Activated gamma-delta T cell (primary cell): Measurements from ENCODE around the gene ZNF620.
"Not testable (repeated sequence)": the region's sequence is repeated elsewhere in the genome, so short reads cannot be mapped to it uniquely, and the experiment has no call there.

Experiments
- DNase-seq: peaks from one replicate; lab custom pipeline; 2025; lab: John Stamatoyannopoulos, UW
- total RNA-seq, 2 donors: gene quantifications; one replicate each; lab custom pipeline; 2026; lab: John Stamatoyannopoulos, UW

ZNF620 gene
- total RNA-seq = 8.0 to 8.3 reads per million in 2 donors

GRCh38 chr3:40505599-40506462 lies at the start of gene ZNF620:
Gene ZNF620, plus strand, starts transcription at chr3:40506039. Its CDS starts 314 bp downstream, at chr3:40506353.
- DNase-seq = peak; percentile 16

GRCh38 chr3:40456279-40456939 lies 49.4 kb upstream of the ZNF620 start:
- no peak for DNase-seq

GRCh38 chr3:40456940-40457823 lies 48.7 kb upstream of the ZNF620 start, which contains the start of gene RPL14:
Gene RPL14, plus strand, starts transcription at chr3:40457339. Its CDS starts 133 bp downstream, at chr3:40457472.
- DNase-seq = peak; percentile 80

- no peak for DNase-seq
Measured at GRCh38 chr3:40458473-40458872, 47.4 kb upstream of the ZNF620 start.

- DNase-seq = not testable (repeated sequence)
Measured at GRCh38 chr3:40460481-40460880, 45.4 kb upstream of the ZNF620 start.

- DNase-seq = no peak
Measured at GRCh38 chr3:40461161-40461560, 44.7 kb upstream of the ZNF620 start.

- DNase-seq = not testable (repeated sequence)
Measured at GRCh38 chr3:40462838-40463237, 43.0 kb upstream of the ZNF620 start.

- no peak for DNase-seq
Measured at GRCh38 chr3:40463579-40463978, 42.3 kb upstream of the ZNF620 start.

- no peak for DNase-seq
Measured at GRCh38 chr3:40464339-40465110, 41.3 kb upstream of the ZNF620 start.

- DNase-seq = no peak
Measured at GRCh38 chr3:40465111-40465407, 40.8 kb upstream of the ZNF620 start.

- no peak for DNase-seq
Measured at GRCh38 chr3:40465456-40465855, 40.4 kb upstream of the ZNF620 start.

- DNase-seq = no peak
Measured at GRCh38 chr3:40468018-40468417, 37.8 kb upstream of the ZNF620 start.

GRCh38 chr3:40470701-40471100 lies 35.1 kb upstream of the ZNF620 start:
- DNase-seq = no peak

GRCh38 chr3:40476478-40477470 lies 29.1 kb upstream of the ZNF620 start, which contains the start of gene ZNF619:
Gene ZNF619, plus strand, starts transcription at chr3:40477122. Its CDS starts 858 bp downstream, at chr3:40477980.
- peak; percentile 15 for DNase-seq

GRCh38 chr3:40477666-40478065 lies 28.2 kb upstream of the ZNF620 start:
- no peak for DNase-seq

GRCh38 chr3:40487172-40487571 lies 18.7 kb upstream of the ZNF620 start:
- no peak for DNase-seq

- DNase-seq = no peak
Measured at GRCh38 chr3:40490916-40491315, 14.9 kb upstream of the ZNF620 start.

- no peak for DNase-seq
Measured at GRCh38 chr3:40494698-40495097, 11.1 kb upstream of the ZNF620 start.

- DNase-seq = no peak
Measured at GRCh38 chr3:40497288-40497687, 8.6 kb upstream of the ZNF620 start.

- DNase-seq = no peak
Measured at GRCh38 chr3:40499952-40500351, 5.9 kb upstream of the ZNF620 start.
